ENCODE measurements around the gene OTX1.
"Not testable (repeated sequence)": the region's sequence is repeated elsewhere in the genome, so short reads cannot be mapped to it uniquely, and the experiment has no call there.

Gene OTX1

GRCh38 chr2:63058921-63059792 lies 8.5 kb downstream of the OTX1 start:
- no peak for DNase-seq (ENCODE audit: low read depth in 2 of 2)

- DNase-seq (ENCODE audit: low read depth in 2 of 2): no peak
These were observed 9.3 kb downstream of the OTX1 start for GRCh38 chr2:63059793-63060471.

DNA sequence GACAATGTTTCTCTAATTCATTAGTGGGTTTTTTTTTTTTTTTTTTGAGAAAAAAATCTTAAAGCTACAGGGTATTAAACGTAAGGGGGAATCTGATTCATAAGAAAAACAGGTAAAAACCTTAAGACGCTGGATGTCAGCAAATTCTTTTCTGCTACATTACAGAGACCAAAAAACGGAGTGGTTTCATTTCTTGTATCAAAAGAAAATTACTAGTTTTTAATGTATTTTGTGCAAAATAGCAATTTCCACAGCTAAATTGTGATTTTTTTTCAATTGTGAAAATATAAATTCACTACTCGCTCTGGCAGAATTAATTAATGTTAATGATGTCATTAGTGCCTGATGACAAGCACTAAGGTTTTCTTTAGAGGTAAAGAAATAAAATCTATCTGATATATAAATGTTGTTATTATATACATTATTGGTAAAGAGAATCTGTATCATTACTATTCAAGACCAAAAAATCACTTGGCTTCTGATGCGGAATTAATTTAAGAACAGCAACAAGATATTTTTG lies 9.9 kb downstream of the OTX1 start:
- no peak for DNase-seq (ENCODE audit: low read depth in 2 of 2)

DNA sequence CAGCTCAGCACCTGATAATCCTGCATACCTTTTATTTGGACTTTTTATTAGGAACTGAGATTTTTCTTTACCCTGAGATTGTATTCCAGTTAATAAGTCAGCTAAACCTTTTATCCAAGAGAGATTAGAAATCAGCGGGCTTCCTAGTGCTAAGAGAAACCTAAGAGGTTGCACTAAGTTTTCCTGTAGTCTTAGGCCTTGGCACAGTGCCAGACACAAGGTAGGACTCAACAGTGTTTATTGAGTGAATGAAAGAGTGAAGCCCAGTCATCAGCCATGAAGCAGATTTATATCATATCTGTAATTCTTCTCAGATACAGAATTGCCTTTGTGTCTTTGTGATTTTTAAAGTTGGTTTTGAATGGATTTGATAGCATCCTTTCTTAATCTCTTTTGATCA lies 13.6 kb downstream of the OTX1 start:
- no peak for DNase-seq (ENCODE audit: low read depth in 2 of 2)

DNA sequence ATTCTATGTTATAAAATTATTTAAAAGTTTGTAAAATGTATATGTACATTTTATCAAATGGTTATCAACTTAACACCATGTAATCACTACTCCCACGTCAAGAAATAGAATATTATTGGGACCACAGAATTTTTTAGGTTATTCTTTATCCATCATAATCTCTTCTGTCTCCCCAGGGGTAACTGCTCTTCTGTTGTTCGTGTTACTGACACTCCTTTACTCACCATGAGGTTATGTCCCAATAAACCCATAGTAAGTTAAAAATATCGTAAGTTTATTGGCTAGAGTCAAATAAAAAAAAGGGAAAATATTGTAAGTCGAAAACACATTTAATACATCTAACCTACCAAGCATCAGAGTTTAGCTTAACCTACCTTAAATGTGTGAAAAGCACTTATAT lies 14.0 kb downstream of the OTX1 start:
- no peak for DNase-seq (ENCODE audit: low read depth in 2 of 2)

DNA sequence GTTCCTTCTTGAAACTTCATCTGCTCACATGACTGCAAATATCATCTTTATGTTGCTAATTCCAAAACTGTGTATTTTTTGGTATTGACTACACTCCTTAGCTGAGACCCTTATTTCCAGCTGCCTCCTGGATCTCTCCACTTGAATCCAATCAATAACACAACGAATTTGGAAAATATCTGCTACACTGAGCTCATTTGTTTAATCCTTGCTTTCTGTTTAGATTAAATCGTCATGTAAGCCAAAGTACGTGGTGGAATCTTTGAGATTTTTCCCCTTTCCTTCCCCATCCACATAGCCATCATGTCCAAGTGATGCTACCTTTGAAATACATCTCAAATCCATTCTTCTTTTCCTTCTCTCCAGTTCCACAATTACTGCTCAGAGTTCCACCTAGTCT lies 15.6 kb downstream of the OTX1 start:
- DNase-seq (ENCODE audit: low read depth in 2 of 2): no peak

DNA sequence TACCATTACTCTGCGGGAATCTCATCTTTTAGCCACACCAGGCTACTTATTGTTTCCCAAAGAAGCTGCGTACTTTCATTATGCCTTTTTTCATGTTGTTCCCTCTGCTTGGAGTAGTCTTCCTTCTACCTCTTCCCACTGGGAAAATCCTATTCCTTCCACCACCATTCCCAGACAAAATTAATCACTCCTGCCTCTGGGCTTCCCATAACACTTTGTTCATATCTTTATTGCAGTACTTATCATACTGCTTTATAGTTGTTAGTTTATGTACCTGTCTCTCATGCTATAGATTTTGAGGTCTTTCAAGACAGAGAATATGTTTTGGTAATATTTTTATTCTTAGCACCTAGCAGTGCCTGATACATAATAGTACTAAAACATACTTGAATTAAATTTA lies 16.2 kb downstream of the OTX1 start:
- no peak for DNase-seq (ENCODE audit: low read depth in 2 of 2)

DNA sequence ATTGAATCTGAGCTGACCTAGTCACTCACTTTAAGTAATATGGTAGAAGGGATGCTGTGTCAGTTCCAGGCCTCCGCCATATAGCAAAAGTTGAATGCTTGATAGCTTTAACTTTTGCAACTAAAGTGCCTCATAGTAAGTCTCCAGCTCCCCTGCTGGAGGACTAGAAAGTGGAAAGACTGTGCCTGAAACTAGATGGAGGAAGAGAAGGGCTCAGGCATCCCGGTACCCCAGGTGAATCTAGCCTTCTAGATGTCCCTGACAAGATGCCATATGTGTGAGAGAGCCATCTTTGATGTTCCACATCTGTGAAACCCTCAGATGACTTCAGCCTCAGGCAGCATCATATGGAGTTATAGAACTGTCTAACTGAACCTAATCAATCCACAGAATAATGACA lies 21.0 kb downstream of the OTX1 start:
- no peak for DNase-seq (ENCODE audit: low read depth in 2 of 2)

DNA sequence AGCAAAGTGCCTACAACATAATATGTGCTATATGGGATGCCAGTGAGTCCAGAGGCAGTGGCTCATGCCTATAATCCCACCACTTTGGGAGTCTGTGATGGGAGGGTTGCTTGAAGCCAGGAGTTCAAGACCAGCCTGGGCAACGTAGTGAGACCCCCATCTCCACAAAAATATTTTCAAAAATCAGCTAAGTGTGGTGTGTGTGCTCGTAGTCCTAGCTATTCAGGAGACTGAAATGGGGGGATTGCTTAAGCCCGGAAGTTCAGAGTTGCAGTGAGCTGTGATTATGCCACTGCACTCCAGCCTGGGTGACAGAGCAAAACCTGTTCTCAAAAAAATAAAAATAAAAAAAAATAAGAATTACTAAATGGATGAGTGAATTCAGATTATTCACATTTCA lies 23.4 kb downstream of the OTX1 start:
- DNase-seq (ENCODE audit: low read depth in 2 of 2): no peak

GRCh38 chr2:63074399-63074798 lies 23.8 kb downstream of the OTX1 start:
- DNase-seq (ENCODE audit: low read depth in 2 of 2): not testable (repeated sequence)

- no peak for DNase-seq (ENCODE audit: low read depth in 2 of 2)
These were observed 28.4 kb downstream of the OTX1 start for GRCh38 chr2:63078852-63079606.

DNA sequence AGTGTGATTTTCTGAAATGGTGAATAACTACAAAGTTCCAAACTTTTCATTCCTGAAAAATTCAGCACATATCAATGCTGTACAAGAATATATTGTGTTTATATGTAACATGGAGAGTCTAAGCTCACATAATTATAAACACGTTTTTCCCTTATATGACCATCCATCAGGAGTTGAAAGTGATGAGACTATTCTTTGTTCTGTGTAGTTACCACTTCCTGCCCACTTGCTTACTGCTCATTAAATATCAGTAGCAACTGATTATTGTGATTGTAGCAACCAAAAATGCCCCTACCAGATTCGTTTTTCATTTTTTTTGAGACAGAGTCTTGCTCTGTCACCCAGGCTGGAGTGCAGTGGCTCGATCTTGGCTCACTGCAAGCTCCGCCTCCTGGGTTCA lies 30.8 kb downstream of the OTX1 start:
- no peak for DNase-seq (ENCODE audit: low read depth in 2 of 2)

GRCh38 chr2:63086687-63087086 lies 36.1 kb downstream of the OTX1 start:
- DNase-seq (ENCODE audit: low read depth in 2 of 2): no peak

- DNase-seq (ENCODE audit: low read depth in 2 of 2): no peak
These were observed 41.8 kb downstream of the OTX1 start for GRCh38 chr2:63092401-63092800.

DNA sequence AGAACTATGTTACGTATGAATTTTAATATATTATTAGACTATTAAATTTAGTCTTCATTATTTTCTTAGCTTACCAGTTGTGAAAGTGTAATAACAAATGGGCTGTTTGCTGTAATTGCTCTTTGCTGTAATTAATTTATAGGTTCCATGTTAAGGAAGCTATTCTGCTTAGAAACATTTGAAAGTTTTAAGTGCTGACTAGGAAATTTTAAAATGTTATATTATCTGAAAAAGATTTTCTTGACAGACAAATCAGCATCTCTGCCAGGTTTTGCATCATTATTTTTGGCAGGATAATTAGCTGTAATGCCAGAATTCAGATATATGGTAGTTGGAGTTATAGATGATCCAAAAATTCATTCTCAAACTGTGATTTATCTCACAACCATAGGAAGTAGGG lies 42.2 kb downstream of the OTX1 start:
- no peak for DNase-seq (ENCODE audit: low read depth in 2 of 2)

- no peak for DNase-seq (ENCODE audit: low read depth in 2 of 2)
These were observed 42.9 kb downstream of the OTX1 start for GRCh38 chr2:63093502-63093901.

GRCh38 chr2:63096491-63096890 lies 45.9 kb downstream of the OTX1 start:
- no peak for DNase-seq (ENCODE audit: low read depth in 2 of 2)

- DNase-seq (ENCODE audit: low read depth in 2 of 2): no peak
These were observed 48.4 kb downstream of the OTX1 start for GRCh38 chr2:63099032-63099431.

DNA sequence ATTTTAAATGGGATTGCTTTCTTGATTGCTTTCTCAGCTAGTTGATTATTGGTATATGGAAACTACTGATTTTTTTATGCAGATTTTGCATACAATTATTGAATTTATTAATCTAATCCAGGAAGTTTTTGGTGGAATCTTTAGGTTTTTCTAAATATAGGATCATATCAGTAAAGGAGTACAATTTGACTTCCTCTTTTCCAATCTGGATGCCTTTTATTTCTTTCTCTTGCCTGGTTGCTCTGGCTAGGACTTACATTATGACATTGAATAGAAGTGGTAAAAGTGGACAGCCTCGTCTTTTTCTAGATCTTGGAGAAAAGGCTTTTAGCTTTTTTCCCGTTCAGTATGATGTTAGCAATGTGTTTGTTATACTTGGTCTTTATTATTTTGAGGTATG lies 51.3 kb downstream of the OTX1 start:
- no peak for DNase-seq (ENCODE audit: low read depth in 2 of 2)

- DNase-seq (ENCODE audit: low read depth in 2 of 2): no peak
These were observed 53.9 kb downstream of the OTX1 start for GRCh38 chr2:63104482-63104881.

Data from stimulated activated CD4-positive, alpha-beta T cell treated with anti-CD3 and anti-CD28 coated beads, Interleukin-1b, Interleukin-23, amount 100 ng/mL, for 4 hours (primary cell).